HCT116 (cell line): Measurements from ENCODE around the gene MSI2. TPM values are rescaled to one million over a fixed set of nuclear protein-coding genes. Genes with fewer than 3 reads are reported as not detected.

Experiments used
- ATAC-seq: fragments of 200-7000 bp; cut with Tn5 transposase; 2 replicates; pipeline ENCODE4 v1.9.1; 2020; ENCODE audit warnings: mild to moderate bottlenecking, moderate library complexity
- BruUV-seq: library from RNA; stranded (reverse); fragments of 400-500 nt; replicated peaks from 2 replicates; lab custom pipeline; 2021; lab: Mats Ljungman, UMichigan
- CTCF ChIA-PET: fragments of 300-600 bp; sonication (Branson Sonifier 250); formaldehyde crosslinking; loops from one replicate; lab custom pipeline; 2021; ENCODE audit warnings: antibody characterized with exemption; lab: Charles Lee
- POLR2A ChIA-PET: fragments of 300-600, 350-600 bp; sonication (Branson Sonifier 250); formaldehyde crosslinking; loops from one replicate; lab custom pipeline; 2021; ENCODE audit warnings: antibody characterized with exemption; lab: Charles Lee
- RAD21 ChIA-PET, 2 experiments: fragments of 300-600 bp; sonication (Branson Sonifier 250); formaldehyde crosslinking; loops; one replicate each; lab custom pipeline; 2023; ENCODE audit warnings: low total read pairs in 2 of 2; ENCODE audit not compliant: uncharacterized antibody in 2 of 2, unreplicated experiment in 2 of 2, low non-redundant PET in 1 of 2; lab: Charles Lee
- DNase-seq: peaks from one replicate; pipeline ENCODE4 v3.0.0-alpha.2; 2010; ENCODE audit warnings: low read depth, low spot score
- H2AFZ ChIP-seq: fragments of 200-600 bp; shearing (Covaris generic), sonication (generic); 2 replicates; pipeline ENCODE4 v1.6.1; 2017; ENCODE audit warnings: low read depth, mixed run types, mixed read lengths, antibody characterized with exemption, low read length; ENCODE audit not compliant: poor library complexity, severe bottlenecking
- H3K27ac ChIP-seq: 2 replicates; pipeline ENCODE4 v1.5.1; 2012; ENCODE audit warnings: low read depth, low read length
- H3K27me3 ChIP-seq: fragments of 200-600 bp; sonication (generic); 2 replicates; pipeline ENCODE4 v1.6.1; 2016; ENCODE audit warnings: mixed run types, low read length, mixed read lengths; ENCODE audit not compliant: insufficient read depth
- H3K36me3 ChIP-seq, 2 experiments: fragments of 200-500 bp in 1 of 2; fragments of 200-600 bp in 1 of 2; sonication (Bioruptor generic) in 1 of 2; sonication (generic) in 1 of 2; 2 replicates each; pipeline versions ENCODE4 v1.5.1 to v1.6.1; 2014 to 2016; ENCODE audit warnings: low read length in 2 of 2, inconsistent platforms in 1 of 2, mixed read lengths in 1 of 2, mixed run types in 1 of 2; ENCODE audit not compliant: insufficient read depth in 2 of 2, control insufficient read depth in 1 of 2
- H3K4me1 ChIP-seq, 2 experiments: fragments of 200-600 bp in 1 of 2; sonication (generic) in 1 of 2; 2 replicates each; pipeline versions ENCODE4 v1.5.1 to v1.6.1; 2012 to 2017; ENCODE audit warnings: low read length in 2 of 2, inconsistent platforms in 1 of 2, mild to moderate bottlenecking in 1 of 2, mixed read lengths in 1 of 2, mixed run types in 1 of 2, moderate library complexity in 1 of 2; ENCODE audit not compliant: insufficient read depth in 2 of 2, control insufficient read depth in 1 of 2
- H3K4me2 ChIP-seq: fragments of 200-600 bp; sonication (generic); 2 replicates; pipeline ENCODE4 v1.6.1; 2017; ENCODE audit warnings: mixed run types, low read length, mixed read lengths
- H3K4me3 ChIP-seq, 2 experiments: fragments of 200-600 bp in 1 of 2; sonication (generic) in 1 of 2; replicated peaks in 1 of 2; 2 replicates each; pipeline ENCODE4 v1.5.1; 2011 to 2016; ENCODE audit warnings: low read length in 2 of 2, control low read depth in 1 of 2, low read depth in 1 of 2, mild to moderate bottlenecking in 1 of 2, mixed read lengths in 1 of 2, mixed run types in 1 of 2
- H3K79me2 ChIP-seq: fragments of 200-600 bp; sonication (generic); 2 replicates; pipeline ENCODE4 v1.6.1; 2017; ENCODE audit warnings: mild to moderate bottlenecking, mixed run types, low read length, moderate library complexity, mixed read lengths; ENCODE audit not compliant: insufficient read depth
- H3K9ac ChIP-seq: fragments of 200-600 bp; sonication (generic); 2 replicates; pipeline ENCODE4 v1.6.1; 2016; ENCODE audit warnings: low read length, mixed read lengths
- H3K9me2 ChIP-seq: fragments of 200-600 bp; sonication (generic), shearing (Covaris generic); 2 replicates; pipeline ENCODE4 v1.6.1; 2017; ENCODE audit warnings: mixed run types, mild to moderate bottlenecking, moderate library complexity; ENCODE audit not compliant: insufficient read depth
- H3K9me3 ChIP-seq, 2 experiments: fragments of 200-500 bp in 1 of 2; fragments of 200-600 bp in 1 of 2; sonication (Bioruptor generic) in 1 of 2; sonication (generic) in 1 of 2; 2 replicates each; pipeline ENCODE4 v1.6.1; 2014 to 2017; ENCODE audit warnings: low read length in 2 of 2, mixed read lengths in 2 of 2, inconsistent platforms in 1 of 2, low read depth in 1 of 2, mild to moderate bottlenecking in 1 of 2, mixed run types in 1 of 2, moderate library complexity in 1 of 2; ENCODE audit not compliant: control insufficient read depth in 1 of 2, insufficient read depth in 1 of 2
- H4K20me1 ChIP-seq: fragments of 200-600 bp; sonication (generic), shearing (Covaris generic); 2 replicates; pipeline ENCODE4 v1.6.1; 2017; ENCODE audit warnings: mixed run types, mild to moderate bottlenecking, moderate library complexity; ENCODE audit not compliant: insufficient read depth
- CBX3 ChIP-seq: IDR thresholded peaks from 2 replicates; pipeline ENCODE4 v1.6.1; 2012; ENCODE audit warnings: low read depth
- CEBPB ChIP-seq: IDR thresholded peaks from 2 replicates; pipeline ENCODE4 v1.6.1; 2012; ENCODE audit warnings: low read depth
- ELF1 ChIP-seq: IDR thresholded peaks from 2 replicates; pipeline ENCODE4 v1.6.1; 2012; ENCODE audit warnings: low read depth, borderline replicate concordance
- FOSL1 ChIP-seq: IDR thresholded peaks from 2 replicates; pipeline ENCODE4 v1.6.1; 2012; ENCODE audit warnings: low read depth
- JUND ChIP-seq: IDR thresholded peaks from 2 replicates; pipeline ENCODE4 v1.6.1; 2012
- POLR2AphosphoS5 ChIP-seq: IDR thresholded peaks from 2 replicates; pipeline ENCODE4 v1.6.1; 2011; ENCODE audit warnings: mild to moderate bottlenecking, low read depth, low read length, moderate library complexity
- SIN3A ChIP-seq: IDR thresholded peaks from 2 replicates; pipeline ENCODE4 v1.6.1; 2012; ENCODE audit warnings: low read depth
- SP1 ChIP-seq: IDR thresholded peaks from 2 replicates; pipeline ENCODE4 v1.6.1; 2012; ENCODE audit warnings: low read depth
- SRF ChIP-seq: IDR thresholded peaks from 2 replicates; pipeline ENCODE4 v1.6.1; 2012; ENCODE audit warnings: low read depth
- TCF7L2 ChIP-seq: IDR thresholded peaks from 2 replicates; pipeline ENCODE4 v1.7.0; 2011; ENCODE audit warnings: borderline replicate concordance, inconsistent platforms; ENCODE audit not compliant: insufficient read depth, insufficient read length; ENCODE audit errors: extremely low read depth
- intact Hi-C: fragments of 100-400 bp; cut with micrococcal nuclease; formaldehyde crosslinking; loops from 2 replicates; pipeline ENCODE4 v1.10.0; 2022
- total RNA-seq: library from RNA; stranded (reverse); gene quantifications from one replicate; pipeline ENCODE4 v1.2.1, GENCODE V29; 2021; ENCODE audit not compliant: unreplicated experiment
- TF ChIP-seq, protein P1 (sequence below): IDR thresholded peaks from 2 replicates; pipeline ENCODE4 v1.6.1; 2011; ENCODE audit warnings: mild to moderate bottlenecking, low read length, moderate library complexity; ENCODE audit not compliant: insufficient replicate concordance; ENCODE audit errors: extremely low read depth

The MSI2 gene
- total RNA-seq, 1 experiment from 2014 or later: 137 TPM

DNA sequence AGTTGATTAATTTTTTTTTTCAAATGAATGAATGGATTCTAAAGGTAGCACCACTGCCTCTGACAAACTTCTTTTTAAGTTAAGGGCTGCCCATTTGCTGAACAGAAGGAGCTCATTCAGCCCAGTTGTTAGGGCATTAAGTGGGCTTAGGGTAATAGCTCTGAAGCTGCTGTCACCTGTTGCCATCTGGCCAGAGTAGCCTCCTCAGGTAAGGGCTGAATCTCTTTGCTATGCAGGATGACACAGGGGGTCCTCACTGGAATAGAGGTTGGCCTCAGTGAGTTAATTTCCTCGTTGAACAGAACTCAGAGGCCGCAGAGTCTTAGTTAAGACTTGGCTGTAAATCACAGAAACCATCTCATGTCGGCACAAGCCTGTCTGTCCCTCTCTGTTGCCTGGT is 255.9 kb downstream of the MSI2 start:
- ATAC-seq: no peak
- CTCF ChIA-PET: interaction anchor here (3.9 kb wide), 1 partner anchor 268 kb away, joined by 19 read pairs; no protein-coding TSS in a partner anchor
- POLR2A ChIA-PET: no interaction called here

GRCh38 chr17:57512691-57513090 is 256.4 kb downstream of the MSI2 start:
- ChIA-PET RAD21 (no interaction called here), CTCF (interaction anchor here (1.2 to 3.9 kb wide), 3 partner anchors 10 to 269 kb away, joined by 3 to 19 read pairs (median 8); no protein-coding TSS in a partner anchor), POLR2A (no interaction called here)
- no peak for DNase-seq
- no peak for ATAC-seq
- H3K27me3 ChIP-seq: no peaks in the 10 kb centered on the region
- no peak for TF ChIP-seq TCF7L2
- TF ChIP-seq CEBPB: no peak
- TF ChIP-seq SP1: no peak
- no peak for TF ChIP-seq JUND
- TF ChIP-seq ELF1: no peak
- no peak for TF ChIP-seq SRF
- no peak for TF ChIP-seq FOSL1
- no peak for TF ChIP-seq CBX3
- no peak for TF ChIP-seq SIN3A
- no TSS peak for BruUV-seq
- H4K20me1 ChIP-seq: no peaks in the 10 kb centered on the region
- H3K4me2 ChIP-seq: no peak overlapping the region
- H3K79me2 ChIP-seq: no peaks in the 10 kb centered on the region
- H2AFZ ChIP-seq: no peak overlapping the region
- H3K9ac ChIP-seq: no peak overlapping the region
- no peak overlapping the region for H3K4me3 ChIP-seq
- H3K4me1 ChIP-seq: peaks cover 10 to 26% of the 10 kb centered on the region in 2 experiments
- no peaks in the 10 kb centered on the region for H3K9me2 ChIP-seq
- H3K27ac ChIP-seq: no peak overlapping the region
- no peaks in the 10 kb centered on the region for H3K9me3 ChIP-seq
- intact Hi-C loops: no loop called here
- no peaks in the 10 kb centered on the region for H3K36me3 ChIP-seq

More for the DNA sequence above, 255.9 kb downstream of the MSI2 start:
- Histone ChIP-seq H3K27me3 (no peaks in the 10 kb centered on the region), H3K36me3 (no peaks in the 10 kb centered on the region), H3K79me2 (no peaks in the 10 kb centered on the region), H3K27ac (no peak overlapping the region), H4K20me1 (no peaks in the 10 kb centered on the region), H3K4me3 (no peak overlapping the region), H3K9me3 (no peaks in the 10 kb centered on the region), H3K4me1 (peaks cover 6 to 23% of the 10 kb centered on the region in 2 experiments), H3K9me2 (no peaks in the 10 kb centered on the region), H3K4me2 (no peak overlapping the region), H3K9ac (no peak overlapping the region), H2AFZ (no peak overlapping the region)
- no peak for DNase-seq
- no TSS peak for BruUV-seq
- intact Hi-C loops: no loop called here
- RAD21 ChIA-PET: no interaction called here
- TF ChIP-seq FOSL1 (no peak), JUND (no peak), POLR2AphosphoS5 (no peak)
- TF ChIP-seq, protein P1, sequence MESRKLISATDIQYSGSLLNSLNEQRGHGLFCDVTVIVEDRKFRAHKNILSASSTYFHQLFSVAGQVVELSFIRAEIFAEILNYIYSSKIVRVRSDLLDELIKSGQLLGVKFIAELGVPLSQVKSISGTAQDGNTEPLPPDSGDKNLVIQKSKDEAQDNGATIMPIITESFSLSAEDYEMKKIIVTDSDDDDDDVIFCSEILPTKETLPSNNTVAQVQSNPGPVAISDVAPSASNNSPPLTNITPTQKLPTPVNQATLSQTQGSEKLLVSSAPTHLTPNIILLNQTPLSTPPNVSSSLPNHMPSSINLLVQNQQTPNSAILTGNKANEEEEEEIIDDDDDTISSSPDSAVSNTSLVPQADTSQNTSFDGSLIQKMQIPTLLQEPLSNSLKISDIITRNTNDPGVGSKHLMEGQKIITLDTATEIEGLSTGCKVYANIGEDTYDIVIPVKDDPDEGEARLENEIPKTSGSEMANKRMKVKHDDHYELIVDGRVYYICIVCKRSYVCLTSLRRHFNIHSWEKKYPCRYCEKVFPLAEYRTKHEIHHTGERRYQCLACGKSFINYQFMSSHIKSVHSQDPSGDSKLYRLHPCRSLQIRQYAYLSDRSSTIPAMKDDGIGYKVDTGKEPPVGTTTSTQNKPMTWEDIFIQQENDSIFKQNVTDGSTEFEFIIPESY: no peak
